ENCODE results near the gene CCNL2.
"Not testable (repeated sequence)": the region's sequence is repeated elsewhere in the genome, so short reads cannot be mapped to it uniquely, and the experiment has no call there.

GRCh38 chr1:1446631-1447030 lies 47.5 kb upstream of the CCNL2 start:
- TF ChIP-seq CTCF, POLR2A (IDR thresholded peaks at IDR 0.05): not testable (repeated sequence)
